ENCODE data around the gene BPIFB6. TPM values are rescaled to one million over a fixed set of nuclear protein-coding genes. Genes with fewer than 3 reads are reported as not detected.

Gene BPIFB6
- total RNA-seq, 1 experiment from 2014 or later = not detected

DNA sequence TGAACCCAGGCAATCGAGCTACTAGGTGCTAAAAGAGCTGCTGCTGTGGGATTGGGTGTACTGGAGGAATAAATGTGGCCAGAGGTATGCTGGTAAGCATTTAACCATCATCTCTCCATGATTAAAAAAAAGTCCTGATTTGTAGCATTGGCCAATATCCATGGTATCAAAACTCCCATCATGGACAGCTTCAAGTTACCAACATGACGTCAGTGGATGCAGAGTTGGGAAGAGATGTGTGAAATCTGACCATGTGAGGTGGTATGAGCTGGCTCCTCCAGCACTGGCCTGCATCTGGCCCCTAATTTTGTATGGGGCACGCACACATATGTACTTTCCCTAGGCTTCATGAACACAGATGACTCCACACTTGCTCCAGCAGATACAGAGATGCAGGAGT is 59.7 kb downstream of the BPIFB6 start:
- Histone ChIP-seq H3K9me3 (ENCODE audit: low read length) (no peaks in the 10 kb centered on the region), H3K27ac (ENCODE audit: low read length) (no peak overlapping the region), H3K36me3 (ENCODE audit: low read depth, low read length) (no peaks in the 10 kb centered on the region; the same call in 1 of the 2 replicates), H4K20me1 (ENCODE audit: low read length) (no peaks in the 10 kb centered on the region), H3F3A (ENCODE audit: low read length, unreplicated experiment) (no peaks in the 10 kb centered on the region), H3K4me2 (ENCODE audit: low read length) (no peak overlapping the region), H2AFZ (ENCODE audit: low read length) (no peak overlapping the region), H3K79me2 (ENCODE audit: low read length) (no peaks in the 10 kb centered on the region), H3K4me1 (ENCODE audit: insufficient read depth, low read length) (no peaks in the 10 kb centered on the region), H3K4me3 (ENCODE audit: low read length) (no peak overlapping the region), H3K9ac (ENCODE audit: low read length) (no peak overlapping the region), H3K9me2 (replicated peaks; ENCODE audit: low read length) (no peaks in the 10 kb centered on the region), H3K27me3 (ENCODE audit: low read length) (peaks cover 41% of the 10 kb centered on the region)
- ATAC-seq (no peak), DNase-seq (no peak)
- CTCF ChIA-PET = no interaction called here
- POLR2A ChIA-PET (ENCODE audit: unreplicated experiment) = no interaction called here
- intact Hi-C loops (cut with micrococcal nuclease) = loop anchor here (10.0 kb wide), 1 partner anchor 296 kb away; no protein-coding TSS in a partner anchor
- TF ChIP-seq EZH2 (IDR thresholded peaks at IDR 0.05; ENCODE audit: low read length, unreplicated experiment) = no peak
- no TSS peak for BruUV-seq (replicated peaks)

DNA sequence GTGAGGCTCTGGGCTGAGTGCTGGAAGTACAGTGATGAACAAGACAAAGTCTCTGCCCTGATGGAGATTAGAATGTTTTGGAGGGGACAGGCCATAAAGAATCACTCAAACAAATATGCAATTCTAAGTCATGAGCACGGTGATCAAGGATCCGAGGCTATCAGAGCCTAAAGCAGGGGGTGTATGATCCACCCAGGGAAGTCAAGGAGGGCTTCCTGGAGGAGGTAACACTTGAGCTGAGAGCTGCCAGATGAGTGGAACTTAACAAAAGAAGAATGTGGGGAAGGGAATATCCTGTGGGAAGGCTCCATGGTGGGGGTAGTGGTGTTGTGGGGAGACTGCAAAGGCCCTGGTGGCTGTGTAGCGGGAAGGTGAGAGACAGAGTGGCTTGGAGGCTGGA is 60.2 kb downstream of the BPIFB6 start:
- DNase-seq = no peak
- CTCF ChIA-PET = no interaction called here
- Histone ChIP-seq H2AFZ (ENCODE audit: low read length) (no peak overlapping the region), H3K27me3 (ENCODE audit: low read length) (peaks cover 37% of the 10 kb centered on the region), H3F3A (ENCODE audit: low read length, unreplicated experiment) (no peaks in the 10 kb centered on the region), H3K4me3 (ENCODE audit: low read length) (no peak overlapping the region), H3K9ac (ENCODE audit: low read length) (no peak overlapping the region), H3K9me3 (ENCODE audit: low read length) (no peaks in the 10 kb centered on the region), H3K79me2 (ENCODE audit: low read length) (no peaks in the 10 kb centered on the region), H3K4me2 (ENCODE audit: low read length) (no peak overlapping the region), H3K27ac (ENCODE audit: low read length) (no peak overlapping the region), H4K20me1 (ENCODE audit: low read length) (no peaks in the 10 kb centered on the region), H3K4me1 (ENCODE audit: insufficient read depth, low read length) (no peaks in the 10 kb centered on the region), H3K9me2 (replicated peaks; ENCODE audit: low read length) (no peaks in the 10 kb centered on the region), H3K36me3 (ENCODE audit: low read depth, low read length) (no peaks in the 10 kb centered on the region; the same call in 1 of the 2 replicates)
- ATAC-seq = no peak
- intact Hi-C loops (cut with micrococcal nuclease) = loop anchor here (10.0 kb wide), 1 partner anchor 297 kb away; no protein-coding TSS in a partner anchor
- POLR2A ChIA-PET (ENCODE audit: unreplicated experiment) = interaction anchor here (0.6 kb wide), 1 partner anchor 34 kb away, joined by 6 read pairs; no protein-coding TSS in a partner anchor
- no peak for TF ChIP-seq EZH2phosphoT487 (IDR thresholded peaks at IDR 0.05; ENCODE audit: borderline replicate concordance, low read length)
- TF ChIP-seq, protein P1, sequence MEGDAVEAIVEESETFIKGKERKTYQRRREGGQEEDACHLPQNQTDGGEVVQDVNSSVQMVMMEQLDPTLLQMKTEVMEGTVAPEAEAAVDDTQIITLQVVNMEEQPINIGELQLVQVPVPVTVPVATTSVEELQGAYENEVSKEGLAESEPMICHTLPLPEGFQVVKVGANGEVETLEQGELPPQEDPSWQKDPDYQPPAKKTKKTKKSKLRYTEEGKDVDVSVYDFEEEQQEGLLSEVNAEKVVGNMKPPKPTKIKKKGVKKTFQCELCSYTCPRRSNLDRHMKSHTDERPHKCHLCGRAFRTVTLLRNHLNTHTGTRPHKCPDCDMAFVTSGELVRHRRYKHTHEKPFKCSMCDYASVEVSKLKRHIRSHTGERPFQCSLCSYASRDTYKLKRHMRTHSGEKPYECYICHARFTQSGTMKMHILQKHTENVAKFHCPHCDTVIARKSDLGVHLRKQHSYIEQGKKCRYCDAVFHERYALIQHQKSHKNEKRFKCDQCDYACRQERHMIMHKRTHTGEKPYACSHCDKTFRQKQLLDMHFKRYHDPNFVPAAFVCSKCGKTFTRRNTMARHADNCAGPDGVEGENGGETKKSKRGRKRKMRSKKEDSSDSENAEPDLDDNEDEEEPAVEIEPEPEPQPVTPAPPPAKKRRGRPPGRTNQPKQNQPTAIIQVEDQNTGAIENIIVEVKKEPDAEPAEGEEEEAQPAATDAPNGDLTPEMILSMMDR (conservative IDR thresholded peaks at IDR 0.05; ENCODE audit: low read depth, low read length) = no peak
- no peak for TF ChIP-seq EZH2 (IDR thresholded peaks at IDR 0.05; ENCODE audit: low read length, unreplicated experiment)
- BruUV-seq (replicated peaks) = no TSS peak

DNA sequence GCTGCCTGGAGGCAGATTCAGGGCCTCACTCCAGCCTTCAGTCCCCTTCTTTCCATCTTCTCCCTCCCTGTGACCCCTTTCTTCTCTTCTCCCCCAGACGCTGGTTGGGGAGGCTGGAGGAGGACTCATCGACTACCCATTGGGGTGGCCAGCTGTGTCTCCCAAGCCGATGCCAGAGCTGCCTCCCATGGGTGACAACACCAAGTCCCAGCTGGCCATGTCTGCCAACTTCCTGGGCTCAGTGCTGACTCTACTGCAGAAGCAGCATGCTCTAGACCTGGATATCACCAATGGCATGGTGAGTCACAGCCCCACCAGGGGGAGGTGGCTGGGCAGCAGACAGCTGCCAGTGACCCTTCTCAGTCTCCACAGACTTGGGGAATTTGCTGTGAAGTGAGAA is 60.9 kb downstream of the BPIFB6 start:
- H3F3A ChIP-seq (ENCODE audit: low read length, unreplicated experiment) = no peaks in the 10 kb centered on the region
- POLR2A ChIA-PET (ENCODE audit: unreplicated experiment) = interaction anchor here (0.6 kb wide), 1 partner anchor 34 kb away, joined by 6 read pairs; no protein-coding TSS in a partner anchor
- intact Hi-C loops (cut with micrococcal nuclease) = loop anchor here (10.0 kb wide), 1 partner anchor 298 kb away; no protein-coding TSS in a partner anchor
- H3K79me2 ChIP-seq (ENCODE audit: low read length) = no peaks in the 10 kb centered on the region
- H2AFZ ChIP-seq (ENCODE audit: low read length) = no peak overlapping the region
- BruUV-seq (replicated peaks) = no TSS peak
- H3K9ac ChIP-seq (ENCODE audit: low read length) = no peak overlapping the region
- no peak overlapping the region for H3K4me3 ChIP-seq (ENCODE audit: low read length)
- peaks cover 31% of the 10 kb centered on the region for H3K27me3 ChIP-seq (ENCODE audit: low read length)
- no peak overlapping the region for H3K27ac ChIP-seq (ENCODE audit: low read length)
- ATAC-seq (no peak), DNase-seq (no peak)
- no peaks in the 10 kb centered on the region for H3K9me3 ChIP-seq (ENCODE audit: low read length)
- no peak overlapping the region for H3K4me2 ChIP-seq (ENCODE audit: low read length)
- no peaks in the 10 kb centered on the region for H4K20me1 ChIP-seq (ENCODE audit: low read length)
- no peaks in the 10 kb centered on the region for H3K9me2 ChIP-seq (replicated peaks; ENCODE audit: low read length)
- TF ChIP-seq EZH2phosphoT487 (IDR thresholded peaks at IDR 0.05; ENCODE audit: borderline replicate concordance, low read length) (no peak), EZH2 (IDR thresholded peaks at IDR 0.05; ENCODE audit: low read length, unreplicated experiment) (no peak)
- TF ChIP-seq, protein P1 (conservative IDR thresholded peaks at IDR 0.05; ENCODE audit: low read depth, low read length) = no peak
- no peaks in the 10 kb centered on the region for H3K4me1 ChIP-seq (ENCODE audit: insufficient read depth, low read length)
- CTCF ChIA-PET = no interaction called here
- H3K36me3 ChIP-seq (ENCODE audit: low read depth, low read length) = no peaks in the 10 kb centered on the region; the same call in 1 of the 2 replicates

All from PC-3 (cell line).